ENCODE data around the gene GATAD2B.

The GATAD2B gene

GRCh38 chr1:153922972-153923925 lies at the start of gene GATAD2B:
Gene GATAD2B, minus strand, starts transcription at chr1:153922972. Its CDS starts 94,625 bp downstream, at chr1:153828347.
- DNase-seq (ENCODE audit: low spot score): peak; percentile 100

- DNase-seq (ENCODE audit: low spot score): no peak
These were observed 47.6 kb upstream of the GATAD2B start for GRCh38 chr1:153970346-153970745.

DNA sequence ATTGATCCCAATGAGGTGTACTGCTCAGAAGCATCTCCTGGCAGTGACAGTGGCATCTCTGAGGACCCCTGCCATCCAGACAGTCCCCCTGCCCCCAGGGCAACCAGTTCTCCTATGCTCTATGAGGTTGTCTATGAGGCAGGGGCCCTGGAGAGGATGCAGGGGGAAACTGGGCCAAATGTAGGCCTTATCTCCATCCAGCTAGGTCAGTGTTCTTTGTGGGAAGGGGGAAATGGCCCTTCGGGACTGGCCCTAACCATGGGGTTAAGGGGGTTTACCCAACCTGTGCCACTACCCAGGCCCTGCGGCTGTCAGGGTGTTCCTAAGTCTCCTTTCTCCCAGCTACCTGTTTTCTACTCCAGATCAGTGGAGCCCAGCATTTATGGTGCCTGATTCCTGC lies 46.2 kb upstream of the GATAD2B start:
- DNase-seq (ENCODE audit: low spot score): no peak

GRCh38 chr1:153968408-153968807 lies 45.6 kb upstream of the GATAD2B start:
- DNase-seq (ENCODE audit: low spot score): no peak

GRCh38 chr1:153968000-153968363 lies 45.2 kb upstream of the GATAD2B start:
- DNase-seq (ENCODE audit: low spot score): no peak

DNA sequence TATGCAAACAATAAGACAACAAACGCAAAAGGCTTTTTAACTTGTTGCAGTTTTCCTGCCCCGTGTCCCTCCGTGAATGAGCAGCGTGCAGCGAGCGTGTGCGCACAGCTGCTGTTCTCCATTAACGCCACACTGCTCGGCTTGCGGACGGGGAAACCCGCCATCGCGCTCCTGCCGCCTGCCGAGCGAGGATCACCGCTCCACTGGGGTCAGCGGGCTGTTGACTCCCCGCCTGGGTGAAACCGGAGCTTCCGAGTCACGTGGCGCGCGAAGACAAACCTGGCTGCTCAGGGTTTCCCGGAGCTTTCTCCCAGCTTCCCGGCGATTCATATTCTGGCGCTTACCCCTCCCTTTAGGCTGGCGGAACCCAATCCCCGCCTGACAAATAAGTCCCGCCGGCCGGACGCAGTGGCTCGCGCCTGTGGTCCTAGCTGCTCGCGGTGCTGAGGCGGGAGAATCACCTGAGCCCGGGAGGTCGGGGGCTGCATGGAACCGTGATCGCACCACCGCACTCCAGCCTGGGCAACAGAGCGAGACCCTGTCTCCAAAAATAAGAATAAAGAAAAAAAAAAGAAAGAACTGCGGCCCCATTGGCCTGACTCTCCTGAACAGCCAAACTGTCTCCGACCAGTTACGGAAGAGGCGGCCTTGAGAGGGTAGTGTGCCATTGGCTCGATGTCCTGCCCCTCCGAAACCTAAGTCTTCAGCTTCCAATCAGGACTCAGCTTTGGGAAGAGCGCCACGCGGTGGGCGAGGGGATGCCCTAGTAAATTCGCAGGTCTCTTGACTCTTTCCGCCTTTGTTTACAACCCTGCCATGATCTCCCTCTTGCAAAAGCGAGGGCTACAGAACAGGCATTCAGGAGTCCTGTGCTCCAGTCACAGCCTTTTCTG lies 44.6 kb upstream of the GATAD2B start, which contains the start of gene CREB3L4:
Gene CREB3L4, plus strand, starts transcription at position 796 of the 893 bp plus-strand sequence. CDS start 624 bp downstream, outside the sequence.
- DNase-seq (ENCODE audit: low spot score): peak; percentile 98

GRCh38 chr1:153963850-153964331 lies 41.1 kb upstream of the GATAD2B start:
- no peak for DNase-seq (ENCODE audit: low spot score)

GRCh38 chr1:153963030-153963849 lies 40.5 kb upstream of the GATAD2B start, which contains the start of gene SLC39A1:
Gene SLC39A1, minus strand, starts transcription at chr1:153963537. Its CDS starts 822 bp downstream, at chr1:153962715.
- DNase-seq (ENCODE audit: low spot score): peak; percentile 99

DNA sequence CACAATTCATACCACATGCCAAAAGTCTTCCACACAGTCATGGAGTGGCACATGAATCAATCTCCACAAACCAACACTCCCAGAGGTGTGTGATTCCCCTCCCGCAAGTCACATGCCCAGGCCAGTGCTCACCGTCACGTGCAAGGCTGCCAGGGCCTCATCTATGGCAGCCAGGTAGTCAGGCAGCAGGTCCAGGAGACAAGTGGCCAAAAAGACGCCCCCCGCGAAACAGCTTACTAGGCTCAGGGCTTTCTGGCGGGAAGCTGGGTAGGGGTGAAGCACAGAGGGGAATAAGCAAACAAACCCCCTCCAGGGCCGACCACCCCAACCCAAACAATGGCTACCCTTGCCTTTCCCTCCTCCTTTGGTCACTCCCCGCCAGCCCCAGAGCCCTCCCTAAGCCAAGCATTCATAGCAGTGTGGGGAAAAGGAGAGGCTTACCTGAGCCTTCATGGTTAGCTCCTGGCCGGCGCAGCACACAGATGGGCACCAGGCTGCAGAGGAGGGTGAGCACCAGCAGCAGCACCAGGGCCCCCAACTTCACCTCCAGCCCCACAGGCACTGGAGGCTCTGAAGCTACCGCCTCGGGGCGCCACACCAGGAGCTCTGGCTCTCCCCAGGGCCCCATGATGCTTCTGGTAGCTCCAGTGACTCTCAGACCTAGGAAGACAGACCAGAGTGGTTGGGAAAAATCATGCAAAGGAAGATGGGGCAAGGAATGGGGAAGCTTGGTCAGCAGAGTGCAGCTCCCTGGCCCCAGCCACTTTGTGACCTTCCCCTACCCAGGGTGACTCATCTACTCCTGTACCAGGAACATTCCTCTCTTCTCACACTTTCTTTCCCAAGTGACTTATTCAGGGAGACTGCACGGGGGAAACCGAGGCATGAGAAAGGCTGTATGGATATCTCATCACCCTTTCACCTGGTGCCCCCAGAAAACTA lies 39.6 kb upstream of the GATAD2B start:
- DNase-seq (ENCODE audit: low spot score): no peak

DNA sequence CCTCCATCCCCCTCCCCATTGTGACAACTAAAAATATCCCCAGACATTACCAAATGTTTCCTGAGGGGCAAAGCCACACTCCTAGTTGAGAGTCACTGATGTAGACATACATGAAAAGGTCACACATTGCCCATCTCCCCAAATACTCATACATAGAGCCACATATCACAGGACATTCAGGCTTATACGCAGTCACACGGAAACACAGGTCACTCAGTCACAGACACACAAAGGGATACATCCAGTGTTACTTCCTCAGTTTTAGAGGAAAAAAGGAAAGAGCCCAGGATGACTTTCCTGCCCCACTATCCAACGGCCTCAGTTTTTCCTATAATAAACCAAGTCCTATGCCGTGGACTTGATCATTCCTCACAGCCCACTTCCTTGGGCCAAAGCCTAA lies 38.6 kb upstream of the GATAD2B start:
- DNase-seq (ENCODE audit: low spot score): no peak

- no peak for DNase-seq (ENCODE audit: low spot score)
These were observed 37.4 kb upstream of the GATAD2B start for GRCh38 chr1:153960206-153960605.

DNA sequence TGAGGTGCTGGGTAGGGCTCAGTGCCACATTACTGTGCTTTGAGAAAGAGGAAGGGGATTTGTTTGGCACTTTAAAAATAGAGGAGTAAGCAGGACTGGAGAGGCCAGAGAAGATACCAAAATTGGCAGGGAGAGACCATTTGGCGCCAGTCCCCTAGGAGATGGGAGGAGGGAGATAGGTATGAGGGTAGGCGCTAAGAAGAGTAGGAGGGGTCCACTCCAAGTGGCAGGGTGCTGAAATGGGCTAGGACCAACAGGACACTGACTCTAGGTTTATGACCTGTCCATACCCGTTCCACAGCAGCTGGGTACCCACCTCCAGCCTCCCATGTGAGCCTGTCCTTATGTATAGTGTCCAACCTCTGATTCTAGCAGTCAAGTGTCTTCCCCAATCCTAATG lies 36.7 kb upstream of the GATAD2B start:
- DNase-seq (ENCODE audit: low spot score): no peak

GRCh38 chr1:153958961-153959260 lies 36.1 kb upstream of the GATAD2B start:
- no peak for DNase-seq (ENCODE audit: low spot score)

GRCh38 chr1:153958111-153958960 lies 35.6 kb upstream of the GATAD2B start, which contains the start of gene CRTC2:
Gene CRTC2, minus strand, starts transcription at chr1:153958612. Its CDS starts 115 bp downstream, at chr1:153958497.
- DNase-seq (ENCODE audit: low spot score): peak; percentile 98

- DNase-seq (ENCODE audit: low spot score): no peak
These were observed 35.0 kb upstream of the GATAD2B start for GRCh38 chr1:153957744-153958110.

DNA sequence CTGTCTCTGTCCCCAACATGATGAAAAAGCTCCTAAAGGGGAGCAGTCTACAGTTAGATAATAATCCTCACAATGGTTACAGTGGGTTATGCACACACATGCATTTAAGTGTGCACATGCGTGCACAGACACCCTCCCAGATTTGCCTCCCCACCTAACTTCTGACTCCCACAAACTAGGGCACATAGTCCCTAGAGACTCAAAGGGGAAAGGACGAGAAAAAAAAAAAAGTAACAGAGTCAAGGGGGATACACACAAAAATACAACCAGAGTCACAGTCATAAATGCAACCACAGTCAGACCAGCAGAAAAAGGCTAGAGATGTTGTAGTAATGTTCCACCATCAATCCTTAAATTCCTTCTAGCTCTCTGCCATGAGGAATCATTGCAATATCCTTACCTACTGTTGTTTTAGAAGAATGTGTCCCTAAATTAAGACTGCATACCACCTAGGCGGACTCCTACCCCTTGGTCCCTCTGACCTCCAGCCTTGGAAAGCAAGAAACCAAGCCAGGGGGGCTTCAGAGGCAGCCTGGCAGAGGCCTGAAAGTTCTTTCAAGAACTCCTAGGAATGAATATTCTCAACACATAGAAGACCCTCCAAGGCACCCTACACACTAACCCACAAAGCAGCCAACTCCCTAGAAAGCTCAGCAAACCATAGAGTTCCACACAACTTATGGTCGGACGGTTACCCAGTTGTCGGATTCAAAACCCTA lies 34.4 kb upstream of the GATAD2B start:
- no peak for DNase-seq (ENCODE audit: low spot score)

DNA sequence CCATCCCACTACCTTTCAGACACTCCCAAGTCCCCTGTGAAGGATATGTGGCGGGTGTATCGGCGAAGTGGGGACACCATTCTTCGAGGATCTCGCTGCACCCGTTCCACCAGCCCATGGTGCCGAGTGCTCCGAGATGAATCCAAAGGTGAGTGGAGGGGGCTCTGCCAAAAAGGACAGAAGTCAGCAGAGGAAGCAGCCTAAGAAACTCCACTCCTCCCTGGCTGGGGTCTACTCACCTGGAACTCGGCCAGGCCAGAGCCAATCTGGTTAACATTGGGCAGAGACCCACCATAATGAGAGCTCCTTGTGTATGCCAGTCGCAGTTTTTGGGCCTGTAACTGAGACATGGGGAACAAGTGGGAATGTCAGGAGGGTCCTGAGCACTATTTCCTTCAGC lies 32.1 kb upstream of the GATAD2B start:
- DNase-seq (ENCODE audit: low spot score): no peak

- DNase-seq (ENCODE audit: low spot score): no peak
These were observed 31.1 kb upstream of the GATAD2B start for GRCh38 chr1:153953859-153954365.

- DNase-seq (ENCODE audit: low spot score): no peak
These were observed 29.0 kb upstream of the GATAD2B start for GRCh38 chr1:153951801-153952200.
